OCI-LY3 (cell line): Measurements from ENCODE around the gene GEN1.

Source experiments
- CTCF ChIP-seq: fragments of 200-600, 300-600 bp; sonication (generic); IDR thresholded peaks from 2 replicates; pipeline ENCODE4 v1.5.1; 2014; ENCODE audit warnings: antibody characterized with exemption, low read length, low read depth
- EZH2phosphoT487 ChIP-seq: fragments of 200-600 bp; shearing (Covaris generic); IDR thresholded peaks from 2 replicates; pipeline ENCODE4 v1.6.1; 2018; ENCODE audit warnings: antibody characterized with exemption, mixed run types, low read depth

GRCh38 chr2:17753803-17754663 lies at the start of gene GEN1, which contains the start of gene SMC6:
- TF ChIP-seq CTCF, result no peak
- no peak for TF ChIP-seq EZH2phosphoT487
